Kidney glomerular epithelial cell (primary cell): ENCODE results near the gene GRAMD2B.
A peak's percentile ranks its signal among the peaks of the same experiment; 100 is the strongest.
"Not testable (repeated sequence)": the region's sequence is repeated elsewhere in the genome, so short reads cannot be mapped to it uniquely, and the experiment has no call there.

ENCODE experiments used
- DNase-seq: peaks from one replicate; lab custom pipeline; 2025; lab: John Stamatoyannopoulos, UW

The GRAMD2B gene

DNA sequence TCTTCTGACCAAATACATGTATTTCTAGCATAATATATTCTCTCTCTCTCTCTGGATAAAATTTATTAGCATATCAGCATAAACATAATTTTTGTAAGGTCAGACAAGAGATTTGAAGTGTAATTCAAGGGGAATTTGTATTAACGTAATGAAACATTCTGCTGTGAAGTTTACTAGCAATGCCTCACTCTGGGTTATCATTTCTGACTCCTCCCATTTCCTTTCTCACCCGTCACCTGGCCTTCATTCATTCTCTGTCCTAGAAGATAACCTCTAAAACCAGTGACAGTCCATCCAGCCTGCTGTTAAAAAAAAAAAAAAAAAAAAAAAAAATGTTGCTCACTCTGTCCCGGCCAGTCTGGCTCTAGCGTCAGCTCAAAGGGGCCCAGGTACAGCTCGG is 27.1 kb downstream of the GRAMD2B start:
- DNase-seq = peak; percentile 11

- no peak for DNase-seq
Measured at GRCh38 chr5:126450907-126451306, 27.7 kb downstream of the GRAMD2B start.

GRCh38 chr5:126452477-126452876 is 29.3 kb downstream of the GRAMD2B start:
- DNase-seq = no peak

DNA sequence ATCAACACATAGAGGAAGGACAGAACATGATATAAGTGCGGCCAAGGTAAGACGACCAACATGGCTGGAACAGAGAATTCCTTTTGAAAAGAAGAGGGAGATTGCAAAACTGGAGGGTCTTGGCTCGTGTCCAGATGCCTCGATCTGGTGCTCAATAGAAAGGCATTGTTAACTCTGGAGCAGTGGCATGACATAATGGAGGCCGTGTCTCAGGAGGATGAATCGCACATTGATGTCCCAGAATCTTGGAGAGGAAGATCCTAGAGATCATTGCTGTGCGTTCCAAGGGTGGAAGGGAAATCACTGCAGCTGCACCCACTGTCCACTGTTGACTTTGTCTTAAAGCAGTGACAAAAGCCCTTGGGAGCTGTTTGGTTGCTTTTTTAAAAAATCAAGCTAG is 30.9 kb downstream of the GRAMD2B start:
- no peak for DNase-seq

GRCh38 chr5:126454535-126454934 is 31.3 kb downstream of the GRAMD2B start:
- DNase-seq = no peak

GRCh38 chr5:126455264-126455663 is 32.1 kb downstream of the GRAMD2B start:
- DNase-seq = no peak

- DNase-seq = no peak
Measured at GRCh38 chr5:126455728-126456127, 32.5 kb downstream of the GRAMD2B start.

DNA sequence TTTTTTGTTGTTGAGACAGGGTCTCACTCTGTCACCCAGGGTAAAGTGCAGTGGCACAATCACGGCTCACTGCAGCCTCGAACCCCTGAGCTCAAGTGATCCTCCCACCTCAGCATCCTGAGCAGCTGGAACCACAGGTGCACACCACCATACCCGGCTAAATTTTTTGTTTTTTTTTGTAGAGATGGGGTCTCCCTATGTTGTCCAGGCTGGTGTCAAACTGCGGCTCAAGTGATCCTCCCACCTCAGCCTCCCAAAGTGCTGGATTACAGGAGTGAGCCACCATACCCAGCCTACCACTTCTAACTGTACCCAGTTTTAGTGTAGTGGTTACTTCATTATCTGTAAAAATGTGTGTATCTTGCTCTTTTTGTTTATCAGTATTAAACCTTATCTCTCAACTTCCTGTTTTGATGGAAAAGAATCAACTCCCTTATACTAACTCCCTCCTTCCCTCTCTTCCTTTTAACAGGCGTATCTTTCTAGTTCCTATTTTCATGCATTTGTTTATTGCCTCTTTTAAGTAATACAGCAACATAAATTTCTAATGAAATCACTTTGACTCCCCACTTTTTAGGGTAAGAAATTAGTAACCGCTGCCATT is 33.1 kb downstream of the GRAMD2B start:
- no peak for DNase-seq

- DNase-seq = no peak
Measured at GRCh38 chr5:126460459-126460858, 37.2 kb downstream of the GRAMD2B start.

DNA sequence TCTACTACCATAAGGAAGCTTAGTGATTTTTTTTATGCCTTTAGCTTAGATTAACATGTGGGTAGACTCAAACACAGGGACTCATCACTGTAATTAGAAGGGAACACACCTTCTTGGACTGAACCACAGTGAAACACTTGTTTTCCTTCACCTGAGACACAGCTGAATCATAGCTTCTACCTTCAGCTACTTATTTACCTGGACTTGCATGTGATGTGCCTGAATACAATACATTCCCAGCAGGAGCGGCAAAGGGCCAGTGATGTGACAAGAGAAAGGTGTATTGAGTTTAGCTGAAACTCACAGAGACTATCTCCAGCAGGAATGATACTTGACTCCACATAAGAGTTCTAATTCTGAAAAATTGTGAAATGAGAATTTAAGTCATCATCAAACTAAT is 37.8 kb downstream of the GRAMD2B start:
- DNase-seq = peak; percentile 35

DNA sequence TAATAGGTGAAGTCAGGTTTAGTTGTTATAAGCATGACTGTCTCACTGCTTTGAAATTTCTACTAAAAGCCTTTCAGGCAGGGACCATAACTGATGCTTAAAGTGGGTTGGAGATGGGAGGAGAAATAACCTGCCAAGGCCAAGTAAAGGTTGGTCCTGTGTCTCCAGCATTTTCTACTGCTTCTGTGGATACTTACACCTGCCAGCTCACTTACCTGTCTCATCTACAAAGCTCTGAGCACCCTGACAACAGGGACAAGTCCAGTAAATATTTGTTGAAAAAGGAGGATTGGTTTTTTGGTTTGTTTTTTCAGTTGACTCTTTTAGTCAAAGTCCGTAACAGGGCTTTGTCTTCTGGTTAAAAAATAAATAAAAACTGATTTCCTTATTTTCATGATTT is 38.6 kb downstream of the GRAMD2B start:
- DNase-seq = peak; percentile 70

GRCh38 chr5:126462239-126463014 is 39.2 kb downstream of the GRAMD2B start:
- DNase-seq = peak; percentile 70

GRCh38 chr5:126464016-126464415 is 40.8 kb downstream of the GRAMD2B start:
- no peak for DNase-seq

DNA sequence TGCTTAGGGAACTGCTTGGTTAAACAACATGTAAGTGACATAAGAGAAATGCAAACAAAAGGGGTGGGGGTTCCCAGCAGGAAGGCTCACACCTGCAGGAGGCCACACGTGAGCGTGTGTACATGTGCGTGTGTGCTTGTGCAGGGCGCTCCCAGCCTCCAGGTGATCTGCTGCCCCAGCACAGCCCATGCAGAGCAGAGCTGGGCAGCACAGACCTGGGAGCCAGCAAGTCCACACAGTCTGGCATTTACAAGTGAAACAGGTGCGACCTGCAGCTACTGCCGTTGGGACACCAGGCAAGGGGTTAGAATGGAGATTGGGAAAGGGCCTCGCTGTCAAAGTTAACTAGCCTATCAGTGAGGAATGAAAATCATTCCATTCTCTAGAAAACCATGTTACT is 41.8 kb downstream of the GRAMD2B start:
- no peak for DNase-seq

GRCh38 chr5:126468091-126468490 is 44.9 kb downstream of the GRAMD2B start:
- DNase-seq = no peak

DNA sequence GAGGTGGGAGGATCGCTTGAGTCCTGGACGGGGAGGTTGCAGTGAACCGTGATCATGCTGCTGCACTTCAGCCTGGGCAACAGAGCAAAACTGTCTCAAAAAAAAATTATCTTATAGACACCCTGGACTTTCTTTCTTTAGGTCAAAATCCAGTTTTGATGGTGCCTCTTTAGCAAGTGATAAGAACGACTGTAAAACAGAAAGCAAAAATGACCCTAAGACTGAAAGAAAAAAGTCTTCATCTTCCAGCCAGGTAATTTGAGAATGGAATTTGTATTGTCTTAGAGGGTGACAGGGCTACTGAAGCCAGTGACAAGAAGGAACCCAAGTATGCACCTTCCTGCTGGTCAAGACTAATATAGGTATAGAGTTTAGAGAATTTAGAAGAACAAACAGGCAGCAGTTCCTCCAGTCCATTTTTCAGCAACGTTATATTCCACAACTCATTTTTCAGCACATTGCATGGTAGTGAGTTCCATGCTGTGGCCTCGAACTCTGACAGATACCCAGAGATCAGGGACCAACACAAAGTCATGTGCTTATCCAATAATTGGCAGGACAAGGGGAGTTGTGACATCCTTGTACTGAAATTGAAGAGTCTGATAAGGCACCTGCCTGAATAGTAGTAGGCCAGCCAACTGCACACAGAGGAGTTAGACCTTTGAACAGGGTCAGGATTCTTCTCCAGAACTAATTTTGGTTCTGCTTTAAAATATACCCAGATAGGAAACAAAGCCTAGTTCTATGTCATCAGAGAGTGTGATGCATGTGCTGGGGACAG is 46.5 kb downstream of the GRAMD2B start:
- DNase-seq = no peak

- not testable (repeated sequence) for DNase-seq
Measured at GRCh38 chr5:126470529-126470928, 47.3 kb downstream of the GRAMD2B start.

- no peak for DNase-seq
Measured at GRCh38 chr5:126471247-126471646, 48.0 kb downstream of the GRAMD2B start.

DNA sequence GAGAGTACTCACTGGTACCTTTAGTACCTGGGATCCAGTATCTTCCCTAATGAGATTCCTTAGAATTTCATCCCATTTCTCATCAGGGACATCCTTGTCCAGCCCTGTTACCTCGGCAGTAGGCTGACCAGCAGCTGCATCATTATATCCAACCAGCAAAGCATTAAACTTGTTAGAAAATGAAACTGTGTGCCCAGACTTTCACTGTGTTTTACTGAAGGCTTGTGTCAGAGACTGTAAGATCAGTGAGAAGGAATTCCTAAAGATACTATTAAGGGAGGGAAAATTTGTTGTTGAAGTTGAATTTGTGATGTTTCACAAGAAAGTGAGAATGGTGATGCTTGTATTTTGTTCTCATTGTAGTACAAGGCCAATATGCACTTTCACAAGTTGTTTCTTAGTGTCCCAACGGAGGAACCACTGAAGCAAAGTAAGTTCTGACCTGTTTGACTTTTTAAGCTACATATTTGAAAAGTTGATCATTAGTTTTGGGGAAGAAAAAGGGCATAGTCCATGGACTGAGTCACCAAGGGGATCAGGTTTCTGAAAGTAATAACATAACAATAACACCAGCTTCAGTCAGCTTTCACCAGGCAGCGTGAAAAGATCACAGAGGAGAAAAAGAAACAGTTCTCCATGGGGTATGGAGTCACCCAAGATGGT is 48.8 kb downstream of the GRAMD2B start:
- peak; percentile 95 for DNase-seq

GRCh38 chr5:126472538-126472889 is 49.3 kb downstream of the GRAMD2B start:
- DNase-seq = no peak

- DNase-seq = no peak
Measured at GRCh38 chr5:126477294-126478117, 54.3 kb downstream of the GRAMD2B start.

DNA sequence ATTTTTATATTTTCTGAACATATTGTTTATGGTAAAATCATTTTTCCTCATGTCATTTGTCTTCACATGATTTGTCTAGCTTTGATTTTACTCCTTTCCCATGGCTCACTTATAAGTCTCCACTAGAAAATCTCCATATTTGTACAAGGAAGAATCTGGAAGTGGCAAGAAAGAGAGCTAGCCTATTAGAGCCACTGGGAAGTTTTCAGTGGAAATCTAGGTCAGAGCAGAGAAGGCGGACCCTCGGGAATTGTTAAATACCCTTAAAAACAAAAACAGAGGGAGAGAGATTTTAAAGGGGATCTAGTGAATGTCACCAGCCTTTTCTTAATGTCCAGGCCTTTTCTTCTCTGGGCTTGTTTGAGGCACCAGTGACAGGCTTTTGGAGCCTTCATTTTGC is 56.6 kb downstream of the GRAMD2B start:
- DNase-seq = no peak
